HepG2 (cell line): Measurements from ENCODE around the gene B9D2. TPM values are rescaled to one million over a fixed set of nuclear protein-coding genes. Genes with fewer than 3 reads are reported as not detected.

ENCODE experiments used
- DNMT1 ChIP-seq: sonication (generic); formaldehyde crosslinking; IDR thresholded peaks from 2 replicates; pipeline ENCODE4 v1.5.1; 2020; ENCODE audit warnings: mild to moderate bottlenecking, missing genetic modification reagents
- FOXC1 ChIP-seq: sonication (generic); formaldehyde crosslinking; IDR thresholded peaks from 2 replicates; pipeline ENCODE4 v1.8.0; 2022; ENCODE audit warnings: mild to moderate bottlenecking, missing genetic modification reagents, borderline replicate concordance
- MTF1 ChIP-seq: sonication (generic); formaldehyde crosslinking; IDR thresholded peaks from 2 replicates; pipeline ENCODE4 v1.5.0; 2020; ENCODE audit warnings: missing genetic modification reagents
- MXD3 ChIP-seq: IDR thresholded peaks from 2 replicates; pipeline ENCODE4 v1.6.1; 2016; ENCODE audit warnings: mild to moderate bottlenecking, missing biosample characterization, missing genetic modification reagents
- NR3C1 ChIP-seq: sonication (generic); formaldehyde crosslinking; IDR thresholded peaks from 2 replicates; pipeline ENCODE4 v1.4.0; 2020; ENCODE audit warnings: missing genetic modification reagents
- SKIL ChIP-seq: sonication (generic); formaldehyde crosslinking; IDR thresholded peaks from 2 replicates; pipeline ENCODE4 v1.8.0; 2022; ENCODE audit warnings: missing genetic modification reagents, mild to moderate bottlenecking, moderate library complexity, borderline replicate concordance
- SUZ12 ChIP-seq: fragments of 150-350 bp; IDR thresholded peaks from 2 replicates; pipeline ENCODE4 v1.6.1; 2014; ENCODE audit warnings: low read depth, low read length
- THAP8 ChIP-seq: sonication (generic); formaldehyde crosslinking; IDR thresholded peaks from 2 replicates; pipeline ENCODE4 v1.5.1; 2020; ENCODE audit warnings: missing genetic modification reagents, mild to moderate bottlenecking, borderline replicate concordance
- ZNF362 ChIP-seq: sonication (generic); formaldehyde crosslinking; IDR thresholded peaks from 2 replicates; pipeline ENCODE4 v1.4.0; 2020; ENCODE audit warnings: missing genetic modification reagents, mild to moderate bottlenecking, borderline replicate concordance
- ZNF407 ChIP-seq: sonication (generic); formaldehyde crosslinking; IDR thresholded peaks from one replicate; pipeline ENCODE4 v1.5.1; 2020; ENCODE audit warnings: mild to moderate bottlenecking, missing genetic modification reagents; ENCODE audit errors: not compliant biosample characterization
- ZNF614 ChIP-seq: IDR thresholded peaks from 2 replicates; pipeline ENCODE4 v1.6.1; 2018; ENCODE audit warnings: missing biosample characterization, missing genetic modification reagents, inconsistent platforms, borderline replicate concordance
- ZNF770 ChIP-seq: sonication (generic); formaldehyde crosslinking; IDR thresholded peaks from 2 replicates; pipeline ENCODE4 v1.5.0; 2020; ENCODE audit warnings: mild to moderate bottlenecking, missing genetic modification reagents
- polyA plus RNA-seq, 8 experiments: library from polyadenylated mRNA; depleted of rRNA in 3 of 8; stranded (reverse) in 7 of 8; unstranded in 1 of 8; fragments of >200 nt; fragmentation: Illumina TruSeq in 4 of 8; extraction: Trizol in 4 of 8; gene quantifications; 2 replicates each; pipeline versions ENCODE4 v1.2.1 to v1.2.3, GENCODE V29; 2011 to 2016; ENCODE audit warnings: low read depth in 4 of 8, missing spikeins in 1 of 8, mixed read lengths in 1 of 8; ENCODE audit not compliant: insufficient read depth in 1 of 8
- total RNA-seq, 5 experiments: library from RNA; depleted of rRNA; stranded (reverse); fragments of >200 nt; fragmentation: Illumina TruSeq; extraction: Trizol; gene quantifications; 2 replicates each; pipeline ENCODE4 v1.2.3, GENCODE V29; 2016; ENCODE audit warnings: low read depth in 1 of 5

B9D2 gene
- total and polyA plus RNA-seq, 2 of the 13 experiments (the other 11 are each of a cell fraction or from before 2014, with no cell fraction given), result 3.1 to 4.4 TPM

- TF ChIP-seq ZNF407, result no peak
- no peak for TF ChIP-seq DNMT1 (CRISPR knock-in tag)
- TF ChIP-seq ZNF770, result peak; percentile 43; the same call in 1 of the 2 replicates
- peak; percentile 61; the same call in 1 of the 2 replicates for TF ChIP-seq MXD3 (CRISPR knock-in tag)
- TF ChIP-seq SUZ12, result no peak
- no peak for TF ChIP-seq NR3C1 (CRISPR knock-in tag)
- TF ChIP-seq MTF1 (CRISPR knock-in tag), result no peak
- TF ChIP-seq FOXC1 (CRISPR knock-in tag), result peak; percentile 62; the same call in 1 of the 2 replicates
- TF ChIP-seq ZNF362 (CRISPR knock-in tag), result no peak
- no peak; the same call in 1 of the 2 replicates for TF ChIP-seq ZNF614 (CRISPR knock-in tag)
- TF ChIP-seq SKIL (CRISPR knock-in tag), result no peak
- no peak for TF ChIP-seq THAP8 (CRISPR knock-in tag)
Observed at GRCh38 chr19:41352609-41353465, 11.1 kb downstream of the B9D2 start (continued).
